A549 (cell line): Measurements from ENCODE around the gene KLHDC3. TPM values are rescaled to one million over a fixed set of nuclear protein-coding genes. Genes with fewer than 3 reads are reported as not detected.

Experiments
- ATAC-seq, 2 experiments: fragments of 200-7000 bp in 1 of 2; fragments of >200 bp in 1 of 2; cut with Nextera tagmentation in 1 of 2; cut with Tn5 transposase in 1 of 2; 3 replicates each; pipeline versions ENCODE4 v1.8.0 to v1.9.1; 2018 to 2020; ENCODE audit warnings: mild to moderate bottlenecking in 1 of 2, moderate library complexity in 1 of 2
- CTCF ChIA-PET: fragments of 300-600 bp; sonication (Branson Sonifier 250); formaldehyde crosslinking; extraction: SDS; loops from one replicate; lab custom pipeline; 2021; ENCODE audit warnings: antibody characterized with exemption, inconsistent platforms; lab: Yijun Ruan, JAX
- POLR2A ChIA-PET: fragments of 350-600 bp; formaldehyde crosslinking; extraction: SDS; loops from one replicate; lab custom pipeline; 2021; ENCODE audit warnings: antibody characterized with exemption, inconsistent platforms; lab: Yijun Ruan, JAX
- DNase-seq, 2 experiments: peaks; one replicate each; pipeline versions ENCODE4 v3.0.0 to v3.0.0-alpha.2; 2011 to 2016; ENCODE audit warnings: low read depth in 1 of 2, low spot score in 1 of 2
- FAIRE-seq: peaks from 2 replicates; lab custom pipeline; 2011; peaks lifted over from hg19 to GRCh38; lab: Jason Lieb, UNC
- H3K27ac ChIP-seq, 2 experiments: fragments of >200 bp; sonication (Bioruptor Twin); formaldehyde crosslinking; 3 replicates each; pipeline ENCODE4 v1.5.1; 2016 to 2017
- H3K4me1 ChIP-seq: fragments of >200 bp; sonication (Bioruptor Twin); formaldehyde crosslinking; 3 replicates; pipeline ENCODE4 v1.6.1; 2016
- H3K4me2 ChIP-seq: fragments of >200 bp; sonication (Bioruptor Twin); formaldehyde crosslinking; 3 replicates; pipeline ENCODE4 v1.6.1; 2016
- H3K4me3 ChIP-seq: fragments of >200 bp; sonication (Bioruptor Twin); formaldehyde crosslinking; 3 replicates; pipeline ENCODE4 v1.5.1; 2016
- H3K9me3 ChIP-seq: fragments of >200 bp; sonication (Bioruptor Twin); formaldehyde crosslinking; 3 replicates; pipeline ENCODE4 v1.6.1; 2016
- CBX2 ChIP-seq: fragments of 200-600 bp; sonication (generic); IDR thresholded peaks from 2 replicates; pipeline ENCODE4 v1.6.1; 2016; ENCODE audit warnings: low read depth, mild to moderate bottlenecking, borderline replicate concordance
- CBX8 ChIP-seq: fragments of 200-600 bp; sonication (generic); IDR thresholded peaks from 2 replicates; pipeline ENCODE4 v1.6.1; 2016
- CHD2 ChIP-seq: fragments of 150-350 bp; IDR thresholded peaks from 2 replicates; pipeline ENCODE4 v1.6.1; 2014; ENCODE audit warnings: low read length; ENCODE audit not compliant: partially characterized antibody
- CHD4 ChIP-seq: fragments of 200-600 bp; sonication (generic); IDR thresholded peaks from 2 replicates; pipeline ENCODE4 v1.6.1; 2016; ENCODE audit warnings: antibody characterized with exemption, mild to moderate bottlenecking, borderline replicate concordance
- EHF ChIP-seq: fragments of 250-450 bp; sonication (Bioruptor Pico); IDR thresholded peaks from 2 replicates; pipeline ENCODE4 v1.5.0; 2020; ENCODE audit warnings: mild to moderate bottlenecking
- EP300 ChIP-seq, 2 experiments: fragments of >200 bp; sonication (Bioruptor Twin); formaldehyde crosslinking; IDR thresholded peaks; 2 replicates in 1 of 2; 3 replicates in 1 of 2; pipeline ENCODE4 v1.6.1; 2016 to 2017
- FOSB ChIP-seq: fragments of 250-450 bp; sonication (Bioruptor Pico); IDR thresholded peaks from 2 replicates; pipeline ENCODE4 v1.5.0; 2020; ENCODE audit warnings: mild to moderate bottlenecking, moderate library complexity
- FOSL2 ChIP-seq, 2 experiments: fragments of 450-650 bp in 1 of 2; fragments of >200 bp in 1 of 2; sonication (Bioruptor Twin) in 1 of 2; formaldehyde crosslinking; IDR thresholded peaks; 2 replicates each; pipeline versions ENCODE4 v1.5.0 to v1.6.1; 2016 to 2020; ENCODE audit warnings: mild to moderate bottlenecking in 1 of 2, moderate library complexity in 1 of 2
- HOXB5 ChIP-seq: fragments of 250-450 bp; sonication (Bioruptor Pico); IDR thresholded peaks from 2 replicates; pipeline ENCODE4 v1.5.0; 2020; ENCODE audit warnings: mild to moderate bottlenecking, moderate library complexity
- JUNB ChIP-seq: fragments of >200 bp; sonication (Bioruptor Twin); formaldehyde crosslinking; IDR thresholded peaks from 2 replicates; pipeline ENCODE4 v1.6.1; 2016
- KDM5A ChIP-seq: fragments of 200-600 bp; sonication (generic); IDR thresholded peaks from 2 replicates; pipeline ENCODE4 v1.6.1; 2016; ENCODE audit warnings: antibody characterized with exemption, mild to moderate bottlenecking
- MYC ChIP-seq: IDR thresholded peaks from 2 replicates; pipeline ENCODE4 v1.6.1; 2012; ENCODE audit warnings: mild to moderate bottlenecking, inconsistent platforms, low read length, improper control_type of control experiment, borderline replicate concordance
- PHF8 ChIP-seq: fragments of 200-600 bp; sonication (generic); IDR thresholded peaks from 2 replicates; pipeline ENCODE4 v1.6.1; 2016; ENCODE audit warnings: low read depth, mild to moderate bottlenecking, antibody characterized with exemption, moderate library complexity, borderline replicate concordance
- RARB ChIP-seq: fragments of 250-450 bp; sonication (Bioruptor Pico); IDR thresholded peaks from 2 replicates; pipeline ENCODE4 v1.8.0; 2021; ENCODE audit warnings: mild to moderate bottlenecking, moderate library complexity
- RCOR1 ChIP-seq: fragments of 150-350 bp; IDR thresholded peaks from 2 replicates; pipeline ENCODE4 v1.6.1; 2014; ENCODE audit warnings: antibody characterized with exemption, low read length, low read depth
- RFX5 ChIP-seq: fragments of 450-650 bp; IDR thresholded peaks from 2 replicates; pipeline ENCODE4 v1.7.1; 2014; ENCODE audit warnings: antibody characterized with exemption, mild to moderate bottlenecking, moderate library complexity
- TFCP2L1 ChIP-seq: fragments of 250-450 bp; sonication (Bioruptor Pico); IDR thresholded peaks from 2 replicates; pipeline ENCODE4 v1.5.0; 2021; ENCODE audit warnings: mild to moderate bottlenecking
- TP53 ChIP-seq: fragments of 250-450 bp; sonication (Bioruptor Pico); IDR thresholded peaks from 2 replicates; pipeline ENCODE4 v1.5.0; 2021; ENCODE audit warnings: mild to moderate bottlenecking, moderate library complexity
- WGBS: methylation state at CpG from one replicate; pipeline ENCODE4 v1.1.6; 2017; ENCODE audit errors: missing lambda C conversion rate; 5-methylcytosine and 5-hydroxymethylcytosine counted together
- polyA plus RNA-seq, 4 experiments: library from polyadenylated mRNA; depleted of rRNA in 3 of 4; stranded (reverse); fragments of >200 nt; fragmentation: RNase III in 1 of 4; extraction: RNeasy Plus Mini Kit Qiagen cat#74134 plus additional on column Dnase treatment in 1 of 4; gene quantifications; 2 replicates in 3 of 4; 3 replicates in 1 of 4; pipeline ENCODE4 v1.2.3, GENCODE V29; 2011 to 2017
- TF ChIP-seq, protein P1 (sequence below): fragments of 150-350 bp; IDR thresholded peaks from 2 replicates; pipeline ENCODE4 v1.6.1; 2014; ENCODE audit warnings: low read depth, mild to moderate bottlenecking, low read length
- TF ChIP-seq, protein P2 (sequence below): IDR thresholded peaks from 2 replicates; pipeline ENCODE4 v1.6.1; 2012; ENCODE audit warnings: low read depth, borderline replicate concordance
- TF ChIP-seq, protein P3 (sequence below): fragments of 200-600 bp; sonication (generic); IDR thresholded peaks from 2 replicates; pipeline ENCODE4 v1.6.1; 2016; ENCODE audit warnings: antibody characterized with exemption, mild to moderate bottlenecking, moderate library complexity
- TF ChIP-seq, protein P4 (sequence below): fragments of >200 bp; sonication (Bioruptor Twin); formaldehyde crosslinking; IDR thresholded peaks from 3 replicates; pipeline ENCODE4 v1.6.1; 2016
- TF ChIP-seq, protein P5 (sequence below): IDR thresholded peaks from 2 replicates; pipeline ENCODE4 v1.6.1; 2012

KLHDC3 gene
- polyA plus RNA-seq, 2 of the 4 experiments (the other 2 are of a cell fraction), result 18.8 to 28.0 TPM

DNA sequence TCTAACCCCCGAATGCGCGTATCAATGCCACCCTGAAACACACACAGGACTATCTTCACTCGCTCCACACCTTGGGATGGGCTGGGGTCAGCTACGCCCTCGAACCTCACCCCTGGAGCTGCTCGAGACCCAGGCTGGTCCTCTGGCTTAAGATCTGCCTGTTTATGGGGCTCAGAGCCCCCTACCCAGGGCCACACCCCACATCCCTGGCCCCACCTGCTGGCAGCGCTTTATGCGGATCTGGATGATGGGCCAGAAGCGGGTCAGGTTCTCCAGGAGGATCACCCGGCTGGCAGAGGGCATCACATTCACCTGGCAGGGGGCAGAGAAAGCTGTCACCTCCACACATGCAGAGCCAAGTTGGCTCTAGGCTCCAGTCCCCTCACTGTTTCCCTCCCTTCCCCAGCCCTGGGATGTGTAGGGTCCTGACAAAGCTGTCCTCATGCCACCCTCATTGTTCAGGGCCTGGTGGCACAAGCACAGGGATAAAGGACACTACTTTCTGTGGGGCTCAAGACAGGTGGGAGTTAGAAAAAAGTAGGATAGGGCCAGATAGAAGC is 31.4 kb downstream of the KLHDC3 start:
- H3K4me1 ChIP-seq, result no peaks in the 10 kb centered on the region
- no peak overlapping the region for H3K4me2 ChIP-seq
- POLR2A ChIA-PET, result no interaction called here
- H3K4me3 ChIP-seq, result no peak overlapping the region
- H3K27ac ChIP-seq, result no peak overlapping the region
- ATAC-seq (no peak), FAIRE-seq (no peak), DNase-seq (no peak)
- no peaks in the 10 kb centered on the region for H3K9me3 ChIP-seq
- WGBS, result 89% methylated on average over 10 of the region's 11 CpGs
- CTCF ChIA-PET, result no interaction called here
- TF ChIP-seq, protein P1, sequence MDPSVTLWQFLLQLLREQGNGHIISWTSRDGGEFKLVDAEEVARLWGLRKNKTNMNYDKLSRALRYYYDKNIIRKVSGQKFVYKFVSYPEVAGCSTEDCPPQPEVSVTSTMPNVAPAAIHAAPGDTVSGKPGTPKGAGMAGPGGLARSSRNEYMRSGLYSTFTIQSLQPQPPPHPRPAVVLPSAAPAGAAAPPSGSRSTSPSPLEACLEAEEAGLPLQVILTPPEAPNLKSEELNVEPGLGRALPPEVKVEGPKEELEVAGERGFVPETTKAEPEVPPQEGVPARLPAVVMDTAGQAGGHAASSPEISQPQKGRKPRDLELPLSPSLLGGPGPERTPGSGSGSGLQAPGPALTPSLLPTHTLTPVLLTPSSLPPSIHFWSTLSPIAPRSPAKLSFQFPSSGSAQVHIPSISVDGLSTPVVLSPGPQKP, result no peak
- TF ChIP-seq RCOR1 (no peak), FOSB (CRISPR knock-in tag) (no peak), CHD2 (no peak), FOSL2 (IDR thresholded peaks at IDR 0.05) (no peak), FOSL2 (CRISPR knock-in tag; IDR thresholded peaks at IDR 0.05) (no peak), PHF8 (no peak)

DNA sequence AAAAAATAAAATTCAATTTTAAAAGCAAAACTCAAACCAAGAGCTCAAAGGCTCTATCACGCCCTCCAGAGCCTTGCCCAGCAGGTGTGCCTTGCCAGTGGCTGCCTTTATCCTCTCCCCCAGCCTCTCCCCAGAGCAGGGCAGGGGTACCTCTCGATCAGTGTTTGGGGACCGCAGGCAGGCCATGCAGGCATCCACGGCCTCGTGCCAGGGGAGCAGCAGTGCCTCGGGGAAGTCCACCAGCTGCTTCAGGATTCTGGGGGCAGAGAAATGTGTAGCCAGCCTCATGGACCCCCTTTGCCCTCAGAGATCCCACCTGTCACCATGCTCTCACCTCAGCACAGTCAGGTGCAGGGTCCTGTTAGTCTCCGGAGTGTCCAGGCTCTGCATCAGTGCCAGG is 33.9 kb downstream of the KLHDC3 start:
- H3K4me3 ChIP-seq, result no peak overlapping the region
- ATAC-seq, result no peak
- ChIA-PET CTCF (no interaction called here), POLR2A (no interaction called here)
- peaks cover 9% of the 10 kb centered on the region for H3K4me1 ChIP-seq
- WGBS, result 93% methylated on average over 7 of the region's 7 CpGs
- no peak for DNase-seq
- no peak overlapping the region for H3K27ac ChIP-seq
- no peak for FAIRE-seq
- TF ChIP-seq EHF, result no peak
- no peak for TF ChIP-seq JUNB
- TF ChIP-seq, protein P2, sequence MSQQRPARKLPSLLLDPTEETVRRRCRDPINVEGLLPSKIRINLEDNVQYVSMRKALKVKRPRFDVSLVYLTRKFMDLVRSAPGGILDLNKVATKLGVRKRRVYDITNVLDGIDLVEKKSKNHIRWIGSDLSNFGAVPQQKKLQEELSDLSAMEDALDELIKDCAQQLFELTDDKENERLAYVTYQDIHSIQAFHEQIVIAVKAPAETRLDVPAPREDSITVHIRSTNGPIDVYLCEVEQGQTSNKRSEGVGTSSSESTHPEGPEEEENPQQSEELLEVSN, result no peak
- TF ChIP-seq CBX8, result no peak
- TF ChIP-seq, protein P3, sequence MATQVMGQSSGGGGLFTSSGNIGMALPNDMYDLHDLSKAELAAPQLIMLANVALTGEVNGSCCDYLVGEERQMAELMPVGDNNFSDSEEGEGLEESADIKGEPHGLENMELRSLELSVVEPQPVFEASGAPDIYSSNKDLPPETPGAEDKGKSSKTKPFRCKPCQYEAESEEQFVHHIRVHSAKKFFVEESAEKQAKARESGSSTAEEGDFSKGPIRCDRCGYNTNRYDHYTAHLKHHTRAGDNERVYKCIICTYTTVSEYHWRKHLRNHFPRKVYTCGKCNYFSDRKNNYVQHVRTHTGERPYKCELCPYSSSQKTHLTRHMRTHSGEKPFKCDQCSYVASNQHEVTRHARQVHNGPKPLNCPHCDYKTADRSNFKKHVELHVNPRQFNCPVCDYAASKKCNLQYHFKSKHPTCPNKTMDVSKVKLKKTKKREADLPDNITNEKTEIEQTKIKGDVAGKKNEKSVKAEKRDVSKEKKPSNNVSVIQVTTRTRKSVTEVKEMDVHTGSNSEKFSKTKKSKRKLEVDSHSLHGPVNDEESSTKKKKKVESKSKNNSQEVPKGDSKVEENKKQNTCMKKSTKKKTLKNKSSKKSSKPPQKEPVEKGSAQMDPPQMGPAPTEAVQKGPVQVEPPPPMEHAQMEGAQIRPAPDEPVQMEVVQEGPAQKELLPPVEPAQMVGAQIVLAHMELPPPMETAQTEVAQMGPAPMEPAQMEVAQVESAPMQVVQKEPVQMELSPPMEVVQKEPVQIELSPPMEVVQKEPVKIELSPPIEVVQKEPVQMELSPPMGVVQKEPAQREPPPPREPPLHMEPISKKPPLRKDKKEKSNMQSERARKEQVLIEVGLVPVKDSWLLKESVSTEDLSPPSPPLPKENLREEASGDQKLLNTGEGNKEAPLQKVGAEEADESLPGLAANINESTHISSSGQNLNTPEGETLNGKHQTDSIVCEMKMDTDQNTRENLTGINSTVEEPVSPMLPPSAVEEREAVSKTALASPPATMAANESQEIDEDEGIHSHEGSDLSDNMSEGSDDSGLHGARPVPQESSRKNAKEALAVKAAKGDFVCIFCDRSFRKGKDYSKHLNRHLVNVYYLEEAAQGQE, result no peak
- TF ChIP-seq CHD4, result no peak
- no peak for TF ChIP-seq KDM5A
- TF ChIP-seq TP53 (CRISPR knock-in tag), result no peak
- TF ChIP-seq, protein P4, sequence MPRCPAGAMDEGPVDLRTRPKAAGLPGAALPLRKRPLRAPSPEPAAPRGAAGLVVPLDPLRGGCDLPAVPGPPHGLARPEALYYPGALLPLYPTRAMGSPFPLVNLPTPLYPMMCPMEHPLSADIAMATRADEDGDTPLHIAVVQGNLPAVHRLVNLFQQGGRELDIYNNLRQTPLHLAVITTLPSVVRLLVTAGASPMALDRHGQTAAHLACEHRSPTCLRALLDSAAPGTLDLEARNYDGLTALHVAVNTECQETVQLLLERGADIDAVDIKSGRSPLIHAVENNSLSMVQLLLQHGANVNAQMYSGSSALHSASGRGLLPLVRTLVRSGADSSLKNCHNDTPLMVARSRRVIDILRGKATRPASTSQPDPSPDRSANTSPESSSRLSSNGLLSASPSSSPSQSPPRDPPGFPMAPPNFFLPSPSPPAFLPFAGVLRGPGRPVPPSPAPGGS, result no peak
- TF ChIP-seq HOXB5 (CRISPR knock-in tag), result no peak
- TF ChIP-seq RFX5, result no peak
- no peak for TF ChIP-seq RARB (CRISPR knock-in tag)
- TF ChIP-seq FOSB (CRISPR knock-in tag), result no peak
- TF ChIP-seq MYC, result no peak
- TF ChIP-seq EP300 (IDR thresholded peaks at IDR 0.05), result no peak
- no peak for TF ChIP-seq TFCP2L1 (CRISPR knock-in tag)
- TF ChIP-seq FOSL2 (IDR thresholded peaks at IDR 0.05), result no peak
- TF ChIP-seq FOSL2 (CRISPR knock-in tag; IDR thresholded peaks at IDR 0.05), result no peak
- TF ChIP-seq, protein P5, sequence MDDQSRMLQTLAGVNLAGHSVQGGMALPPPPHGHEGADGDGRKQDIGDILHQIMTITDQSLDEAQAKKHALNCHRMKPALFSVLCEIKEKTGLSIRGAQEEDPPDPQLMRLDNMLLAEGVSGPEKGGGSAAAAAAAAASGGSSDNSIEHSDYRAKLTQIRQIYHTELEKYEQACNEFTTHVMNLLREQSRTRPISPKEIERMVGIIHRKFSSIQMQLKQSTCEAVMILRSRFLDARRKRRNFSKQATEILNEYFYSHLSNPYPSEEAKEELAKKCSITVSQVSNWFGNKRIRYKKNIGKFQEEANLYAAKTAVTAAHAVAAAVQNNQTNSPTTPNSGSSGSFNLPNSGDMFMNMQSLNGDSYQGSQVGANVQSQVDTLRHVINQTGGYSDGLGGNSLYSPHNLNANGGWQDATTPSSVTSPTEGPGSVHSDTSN, result no peak
- no peak for TF ChIP-seq CBX2
- H3K4me2 ChIP-seq, result no peak overlapping the region
- H3K9me3 ChIP-seq, result no peaks in the 10 kb centered on the region
